AG10803 (cell line): Measurements from ENCODE around the gene CFAP43.

Experiments used
- DNase-seq: peaks from one replicate; pipeline ENCODE4 v3.0.0; 2010; ENCODE audit warnings: low read depth
- H3K4me3 ChIP-seq: 2 replicates; pipeline ENCODE4 v1.5.1; 2011; ENCODE audit warnings: mild to moderate bottlenecking, low read length, control low read depth
- CTCF ChIP-seq: conservative IDR thresholded peaks from 2 replicates; pipeline ENCODE4 v1.5.1; 2011; ENCODE audit warnings: mild to moderate bottlenecking, low read length, control low read depth, inconsistent platforms

CFAP43 gene

DNA sequence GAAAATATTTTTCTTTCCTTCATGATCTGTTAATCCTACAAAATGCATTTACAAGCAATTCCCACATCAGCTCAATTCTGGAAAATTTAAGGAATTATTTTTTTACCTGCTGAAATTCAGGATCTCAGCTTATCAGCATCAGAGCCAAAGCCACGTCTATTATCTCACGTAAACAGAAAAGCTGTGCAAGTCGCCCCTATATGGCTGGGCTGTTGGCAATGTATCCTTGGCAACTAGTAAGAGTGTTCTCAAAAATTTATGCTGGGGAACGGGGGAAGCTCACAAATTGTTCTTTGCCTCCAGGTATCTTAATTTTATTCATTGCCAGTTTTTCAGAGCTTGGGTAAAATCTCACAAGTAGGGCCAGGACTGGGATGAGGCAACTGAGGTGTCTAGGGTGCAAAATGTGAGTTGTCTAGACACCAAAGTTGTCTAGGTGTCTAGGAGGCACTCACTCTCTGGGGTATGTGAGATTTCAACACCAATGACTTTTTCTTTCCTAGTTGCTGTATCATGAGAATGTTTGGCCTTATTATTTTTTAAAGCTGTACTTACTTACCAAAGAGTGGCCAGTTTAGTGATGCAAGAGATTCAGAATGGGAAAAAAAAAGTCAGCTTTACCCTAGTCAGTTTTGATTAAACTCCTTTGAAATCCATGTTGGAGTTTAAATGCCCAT, 41.9 kb upstream of the CFAP43 start:
- no peak overlapping the region; the same call in 1 of the 2 replicates for H3K4me3 ChIP-seq
- TF ChIP-seq CTCF = no peak
- peak; percentile 68 for DNase-seq

GRCh38 chr10:104273286-104273685, 41.1 kb upstream of the CFAP43 start:
- peak; percentile 54 for DNase-seq
- no peak overlapping the region for H3K4me3 ChIP-seq
- no peak for TF ChIP-seq CTCF

DNA sequence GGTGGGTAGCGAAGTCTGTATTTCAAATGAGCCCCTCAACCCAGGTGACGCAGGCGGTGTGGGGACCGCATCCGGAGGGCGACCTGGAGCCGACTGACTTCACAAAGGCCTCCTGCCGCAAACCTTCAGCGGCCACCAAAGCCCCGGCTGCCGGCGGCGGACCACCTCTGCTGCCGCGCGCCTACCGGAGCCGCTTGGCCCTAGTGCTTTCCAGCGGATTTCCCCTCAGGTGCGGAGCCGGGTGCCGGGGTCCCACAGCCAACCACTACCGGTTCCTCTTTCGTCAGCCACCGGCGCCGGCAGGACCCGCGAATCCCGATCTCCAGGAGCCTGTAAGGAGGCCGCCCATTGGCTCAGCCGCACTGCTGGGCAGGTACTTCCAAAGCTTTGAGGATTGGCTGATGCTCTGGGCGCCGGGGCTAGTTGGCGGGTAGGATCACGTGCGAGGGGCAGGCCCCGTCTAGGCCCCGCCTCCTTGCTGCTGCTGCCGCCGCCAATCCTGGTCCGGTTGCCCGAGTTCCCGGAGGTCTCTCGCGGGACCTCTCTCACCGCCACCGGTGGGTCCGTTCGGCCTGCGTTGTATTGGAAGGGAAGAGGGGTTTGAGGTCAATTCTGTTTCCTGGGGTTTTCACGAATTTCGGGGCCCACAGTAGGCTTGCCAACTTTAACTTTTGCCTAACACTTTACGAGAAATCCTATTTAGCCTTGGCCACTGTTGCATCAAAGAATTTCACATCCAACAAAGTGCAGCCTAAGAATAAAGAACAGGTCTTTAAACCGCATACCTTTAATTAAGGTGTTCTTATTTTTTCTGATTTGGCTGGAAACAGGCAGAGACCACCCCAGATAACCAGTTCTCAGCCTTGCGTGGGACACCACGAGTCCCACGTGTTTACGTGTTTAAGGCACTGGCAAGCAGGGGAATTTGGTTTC, 36.8 kb upstream of the CFAP43 start, which contains the start of gene GSTO2:
Gene GSTO2, plus strand, starts transcription at position 472 of the 933 bp plus-strand sequence. CDS start 5,732 bp downstream, outside the sequence.
- no peak for TF ChIP-seq CTCF
- H3K4me3 ChIP-seq = peak within 1 kb of the TSS; percentile 69
- peak; percentile 96 for DNase-seq

DNA sequence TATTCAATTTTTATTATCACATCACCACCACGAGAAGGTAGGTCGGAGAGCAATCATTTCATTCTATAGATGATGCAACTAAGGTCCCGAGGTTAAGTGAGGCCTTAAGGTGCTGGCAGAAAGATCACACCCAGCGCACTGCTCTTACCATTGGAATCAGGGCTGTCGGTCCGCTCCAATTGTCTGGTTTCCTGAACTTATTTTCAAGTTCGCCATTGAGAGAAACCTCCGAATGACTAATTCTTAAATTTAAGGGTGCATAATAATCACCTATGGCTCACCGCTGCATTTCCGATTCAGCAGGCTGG, 36.2 kb upstream of the CFAP43 start:
- no peak for DNase-seq
- TF ChIP-seq CTCF = no peak
- peak overlapping the region; percentile 69 for H3K4me3 ChIP-seq

- no peak for DNase-seq
- peak overlapping the region; percentile 69 for H3K4me3 ChIP-seq
- no peak for TF ChIP-seq CTCF
Measured at GRCh38 chr10:104267721-104268404, 35.7 kb upstream of the CFAP43 start.

DNA sequence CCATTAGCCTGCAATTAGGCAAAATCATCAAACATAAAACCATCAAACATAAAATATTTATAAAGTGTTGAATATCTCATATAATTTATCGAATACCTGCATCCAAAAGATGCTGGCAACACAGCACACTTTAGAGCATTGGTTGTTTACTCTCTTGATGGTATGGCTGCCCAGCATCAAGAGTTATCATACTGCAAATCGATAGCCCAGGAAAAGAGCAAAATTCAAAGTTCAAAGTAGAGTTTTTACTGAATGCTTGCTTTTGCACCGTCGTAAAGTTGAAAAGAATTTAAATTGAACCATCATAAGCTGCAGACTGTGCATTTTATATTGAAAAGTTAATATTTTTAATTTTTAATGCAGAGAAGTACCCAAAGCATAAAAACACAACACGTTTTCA, 32.6 kb upstream of the CFAP43 start:
- H3K4me3 ChIP-seq = no peak overlapping the region
- no peak for TF ChIP-seq CTCF
- DNase-seq = no peak
